ENCODE data around the gene HMG20B.
A peak's percentile ranks its signal among the peaks of the same experiment; 100 is the strongest.

HMG20B gene

DNA sequence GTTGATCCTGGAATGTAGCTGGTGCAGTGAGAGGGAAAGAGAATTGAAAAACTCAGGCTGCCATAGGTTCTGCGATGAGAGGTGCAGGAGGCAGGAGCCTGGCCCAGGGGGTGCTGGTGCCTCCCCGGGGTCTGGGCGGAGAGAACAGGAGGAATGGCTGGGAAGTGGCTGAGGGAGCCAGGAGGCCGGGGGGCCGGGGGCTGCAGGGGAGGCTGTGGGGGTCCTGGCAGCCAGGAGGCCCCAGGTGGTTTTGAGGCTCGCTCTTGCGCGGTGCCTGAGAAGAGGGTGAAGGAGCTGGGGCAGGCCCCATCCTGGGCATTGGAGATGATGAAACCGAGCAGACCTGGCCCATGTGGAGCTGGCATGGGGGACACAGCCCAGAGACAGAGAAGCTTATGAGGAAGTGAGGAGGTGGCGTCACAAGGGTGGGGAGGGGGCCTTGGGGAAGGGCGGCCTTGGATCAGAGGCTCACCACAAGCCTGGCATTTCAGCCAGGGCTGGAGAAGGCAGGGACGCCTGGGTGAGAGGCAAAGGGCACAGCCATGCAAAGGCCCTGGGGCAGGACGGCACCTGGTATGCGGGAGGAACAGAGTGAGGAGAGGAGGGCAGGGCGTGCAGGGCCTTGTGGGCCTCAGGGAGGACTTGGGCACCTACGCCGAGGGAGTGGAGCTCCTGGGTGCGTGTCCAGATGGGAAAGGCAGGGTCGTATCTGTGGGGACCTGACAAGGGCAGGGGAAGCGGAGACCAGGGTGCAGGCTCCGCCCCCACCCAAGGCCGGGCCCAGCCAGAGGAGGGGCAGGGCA lies 35.1 kb upstream of the HMG20B start:
- no peak for DNase-seq

DNA sequence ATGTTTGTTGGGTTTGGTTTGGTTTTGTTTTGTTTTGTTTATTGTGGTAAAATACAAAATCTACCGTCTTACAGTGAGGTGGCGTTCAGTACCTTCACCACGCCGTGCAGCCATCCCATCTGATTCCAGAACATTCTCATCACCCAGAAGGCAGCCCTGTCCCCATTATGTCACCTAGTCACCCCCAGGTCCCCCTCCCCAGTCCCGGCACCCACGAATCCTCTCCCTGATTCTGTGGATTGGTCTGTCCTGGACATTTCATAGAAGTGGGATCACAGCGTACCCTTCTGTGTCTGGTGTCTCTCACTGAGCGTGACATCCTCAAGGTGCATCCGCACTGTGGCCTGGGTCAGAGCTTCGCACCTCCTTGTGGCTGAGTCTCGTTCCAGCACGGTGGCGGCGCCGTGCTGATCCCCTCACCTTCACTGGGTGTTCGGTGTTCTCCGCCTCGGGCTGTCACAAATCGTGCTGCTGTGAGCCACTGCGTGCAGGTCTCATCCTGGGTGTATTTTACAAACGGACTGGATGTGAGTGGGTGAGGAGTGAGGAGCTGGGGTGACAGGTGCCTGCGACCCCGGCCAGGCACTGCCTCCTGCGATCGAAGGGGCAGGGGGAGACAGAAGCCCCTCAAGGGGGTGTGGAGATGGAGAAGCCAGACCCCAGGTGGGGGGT lies 34.4 kb upstream of the HMG20B start:
- DNase-seq, result no peak

DNA sequence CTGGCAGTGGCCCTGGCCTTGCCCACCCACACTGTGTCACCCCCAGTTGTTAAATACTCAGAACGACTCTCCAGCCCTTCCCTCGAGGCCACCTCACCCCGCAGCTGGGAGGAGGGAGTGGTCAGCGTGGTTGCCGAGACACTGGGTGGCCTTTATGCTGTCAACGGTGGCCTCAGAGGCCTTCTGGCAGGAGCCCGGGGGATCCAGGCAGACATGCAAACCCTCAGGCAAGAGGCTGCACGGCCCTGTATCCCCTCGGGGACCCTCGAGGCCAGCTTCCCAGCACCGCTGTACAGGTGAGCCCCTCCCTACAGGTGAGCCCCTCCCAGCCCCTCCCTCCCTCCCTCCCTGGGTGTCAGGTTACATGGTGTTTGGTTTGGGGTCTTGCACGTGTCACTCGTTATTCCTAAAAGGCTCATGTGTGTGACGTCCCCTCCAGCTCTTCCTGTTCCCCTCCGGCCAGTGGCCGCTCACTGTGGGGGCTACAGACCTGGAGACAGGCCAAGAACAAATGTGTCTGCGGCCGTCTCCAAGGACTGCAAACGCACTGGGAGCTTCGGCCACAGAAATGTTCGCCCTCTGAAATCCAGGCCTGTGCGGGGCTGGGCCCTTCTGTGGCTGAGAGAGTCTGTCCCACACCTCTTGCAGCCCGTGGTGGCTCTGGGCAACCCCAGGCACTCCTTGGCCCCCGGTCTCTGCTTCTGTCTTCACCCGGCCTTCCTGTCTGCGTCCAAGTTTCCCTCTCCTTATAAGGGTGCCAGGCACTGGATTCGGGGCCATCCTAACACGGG lies 33.6 kb upstream of the HMG20B start, which contains the start of gene TEKTIP1:
TEKTIP1 (plus strand) TSS at position 210 of the 791 bp plus-strand sequence; CDS start at position 214, 4 bp downstream.
- DNase-seq, result no peak

DNA sequence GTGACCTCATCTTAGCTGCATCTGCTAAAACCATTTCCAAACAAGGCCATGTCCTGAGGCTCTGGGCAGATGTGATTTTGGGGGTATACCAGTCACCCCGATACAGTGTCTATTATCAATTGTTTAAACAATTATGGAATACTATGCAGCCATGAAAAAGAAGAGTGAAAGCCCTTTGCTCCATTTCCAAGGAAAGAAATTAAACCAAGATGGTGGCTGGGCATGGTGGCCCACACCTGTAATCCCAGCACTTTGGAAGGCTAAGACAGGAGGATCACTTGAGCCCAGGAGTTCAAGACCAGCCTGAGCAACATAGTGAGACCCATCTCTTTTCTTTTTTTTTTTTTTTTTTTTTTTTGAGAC lies 33.0 kb upstream of the HMG20B start:
- no peak for DNase-seq

DNA sequence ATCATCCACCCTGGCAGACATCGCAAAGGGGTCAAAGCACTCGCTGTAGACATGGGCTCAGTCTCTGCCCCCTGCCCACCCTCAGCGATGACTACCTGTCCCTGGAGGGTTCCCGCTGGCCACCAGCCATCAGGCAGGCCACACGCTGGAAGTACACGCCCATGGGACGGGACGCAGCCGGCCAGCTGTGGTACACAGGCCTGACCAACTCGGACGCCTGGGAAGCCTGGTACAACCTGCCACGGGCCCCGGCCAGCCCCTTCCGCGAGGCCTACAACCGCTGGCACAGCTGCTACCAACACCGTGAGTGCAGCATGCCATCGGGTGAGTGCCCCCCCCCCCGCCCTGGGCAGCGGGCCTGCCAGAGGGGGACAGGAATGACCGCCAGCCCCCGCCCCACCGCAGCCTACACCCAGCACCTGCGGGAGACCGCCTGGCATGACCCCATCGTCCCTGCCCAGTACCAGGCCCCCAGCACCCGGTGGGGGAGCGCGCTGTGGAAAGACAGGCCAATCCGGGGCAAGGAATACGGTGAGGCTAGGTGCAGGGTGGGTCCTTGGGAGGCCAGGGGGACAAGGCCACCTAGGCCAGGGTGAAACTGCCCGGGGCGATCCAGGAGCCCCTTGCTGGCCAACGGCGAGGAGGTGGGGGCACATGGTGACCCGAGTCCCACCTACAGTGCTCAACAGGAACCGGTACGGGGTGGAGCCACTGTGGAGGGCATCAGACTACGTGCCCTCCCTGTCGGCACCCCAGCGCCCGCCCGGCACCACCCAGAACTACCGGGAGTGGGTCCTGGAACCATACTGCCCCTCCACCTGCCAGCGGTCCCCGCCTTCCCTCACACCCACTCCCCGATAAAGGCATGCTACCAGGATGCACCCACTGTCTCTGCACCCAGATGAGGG lies 29.3 kb upstream of the HMG20B start:
- DNase-seq, result no peak

DNA sequence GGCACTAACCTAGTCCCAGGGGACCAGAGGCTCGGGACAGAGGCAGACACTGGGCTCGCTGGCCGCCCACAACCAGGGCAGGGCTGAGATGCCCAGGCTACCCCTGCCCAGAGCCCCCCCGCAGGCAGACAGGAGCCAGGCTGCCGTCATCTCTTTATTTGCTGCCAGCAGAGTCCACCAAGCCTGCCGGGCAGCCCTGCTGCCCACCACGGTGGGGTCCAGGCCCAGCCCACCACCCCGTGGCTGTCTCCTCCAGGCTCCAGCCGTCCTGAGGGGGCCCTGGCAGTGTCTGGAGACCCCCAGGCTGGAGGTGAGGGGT lies 28.7 kb upstream of the HMG20B start:
- DNase-seq, result no peak

DNA sequence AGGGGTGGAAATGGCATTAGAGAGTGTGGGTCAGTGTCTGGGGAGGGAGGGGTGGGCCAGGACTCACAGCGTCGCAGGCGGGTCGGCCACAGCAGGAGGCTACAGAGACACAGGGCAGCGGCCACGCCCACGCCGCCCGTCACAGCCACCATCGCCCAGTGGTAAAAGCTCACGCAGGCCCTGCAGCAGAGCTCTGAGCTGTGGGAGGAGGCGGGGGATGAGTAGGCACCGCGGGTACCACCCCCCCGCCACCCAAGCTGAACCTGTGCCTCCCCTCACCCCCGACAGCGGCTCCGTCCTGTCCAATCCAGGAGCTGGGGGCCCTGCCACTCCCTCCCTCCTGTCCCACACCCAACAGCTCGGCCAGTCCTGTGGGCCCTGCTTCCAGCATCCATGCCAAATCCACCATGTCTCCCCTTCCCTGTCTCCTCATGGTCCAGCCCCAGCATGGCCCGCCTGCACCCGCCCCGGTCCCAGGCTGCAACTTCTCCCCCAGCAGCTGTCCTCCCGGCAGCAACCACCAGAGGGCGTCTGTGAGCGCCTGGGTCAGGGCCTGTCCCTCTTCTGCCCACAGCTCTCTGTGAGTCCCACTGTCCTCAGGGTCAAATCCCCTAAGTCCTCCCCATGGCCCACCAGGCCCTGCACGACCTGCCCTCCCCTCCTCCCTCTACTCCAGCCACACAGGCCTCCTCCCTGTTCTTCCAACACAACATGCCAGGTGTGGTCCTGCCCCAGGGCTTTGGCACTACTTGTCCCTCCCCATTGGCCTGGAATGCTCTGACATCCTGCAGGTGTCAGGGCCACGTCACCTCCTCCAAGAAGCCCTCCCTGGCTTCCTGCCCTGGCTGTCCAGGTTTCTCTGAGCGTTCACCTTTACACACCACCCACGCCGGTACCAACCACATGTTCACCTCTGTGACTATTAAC lies 27.7 kb upstream of the HMG20B start:
- DNase-seq, result peak; percentile 49

DNA sequence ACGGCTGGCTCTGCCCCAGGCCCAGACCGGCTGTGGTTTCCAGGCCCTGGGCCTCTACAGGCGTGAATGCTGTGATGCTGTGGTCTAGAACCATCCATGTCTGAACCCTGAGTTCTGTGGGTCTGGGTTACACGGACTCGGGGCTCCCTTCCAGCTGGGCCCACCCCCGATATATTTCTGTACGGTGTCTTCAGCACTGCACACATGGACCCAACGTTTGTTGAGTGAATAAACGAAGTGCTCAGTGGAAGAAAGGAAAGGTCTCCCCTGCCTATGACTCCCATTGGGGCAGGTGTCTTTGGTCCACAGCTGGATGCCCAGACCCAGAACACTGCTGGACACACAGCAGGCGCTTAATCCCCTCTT lies 27.1 kb upstream of the HMG20B start:
- no peak for DNase-seq

DNA sequence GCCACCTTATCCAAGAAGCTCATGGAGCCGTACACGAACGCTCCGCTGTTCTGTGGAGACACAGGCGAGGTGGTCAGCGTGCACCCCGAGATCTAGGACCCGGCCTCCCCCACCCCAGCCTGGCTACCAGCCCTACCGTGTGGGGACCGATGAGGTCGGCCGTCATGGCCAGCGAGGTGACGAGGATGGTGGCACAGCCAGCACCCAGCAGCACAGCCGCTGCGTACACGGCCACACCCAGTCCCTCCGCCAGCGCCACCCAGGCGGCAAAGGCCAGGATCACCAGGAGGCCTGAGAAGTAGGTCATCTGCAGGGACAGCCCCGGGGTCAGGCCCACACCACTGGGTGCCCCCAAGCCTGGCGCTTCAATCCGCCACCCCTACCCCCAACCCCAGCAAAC lies 26.6 kb upstream of the HMG20B start:
- no peak for DNase-seq

DNA sequence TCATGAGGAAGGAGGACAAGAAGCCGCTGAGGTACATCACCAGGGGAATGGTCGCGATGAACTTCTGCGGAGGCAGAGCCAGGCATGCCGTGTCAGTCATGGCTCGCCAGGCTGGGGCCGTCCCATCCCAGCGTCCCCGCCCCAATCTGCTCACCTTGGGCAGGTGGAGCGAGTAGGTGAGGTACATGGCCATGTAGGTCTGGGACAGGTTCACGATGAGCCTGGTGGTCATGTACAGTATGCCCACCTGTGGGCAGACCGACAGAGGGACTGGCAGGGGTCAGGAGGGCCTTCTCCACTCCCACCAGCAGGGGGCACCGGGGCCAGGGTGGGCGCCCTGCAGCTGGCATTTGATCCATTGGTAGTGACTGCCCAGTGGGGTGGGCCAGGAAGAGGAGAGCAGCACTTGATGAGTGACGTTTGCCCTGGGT lies 25.4 kb upstream of the HMG20B start:
- no peak for DNase-seq

DNA sequence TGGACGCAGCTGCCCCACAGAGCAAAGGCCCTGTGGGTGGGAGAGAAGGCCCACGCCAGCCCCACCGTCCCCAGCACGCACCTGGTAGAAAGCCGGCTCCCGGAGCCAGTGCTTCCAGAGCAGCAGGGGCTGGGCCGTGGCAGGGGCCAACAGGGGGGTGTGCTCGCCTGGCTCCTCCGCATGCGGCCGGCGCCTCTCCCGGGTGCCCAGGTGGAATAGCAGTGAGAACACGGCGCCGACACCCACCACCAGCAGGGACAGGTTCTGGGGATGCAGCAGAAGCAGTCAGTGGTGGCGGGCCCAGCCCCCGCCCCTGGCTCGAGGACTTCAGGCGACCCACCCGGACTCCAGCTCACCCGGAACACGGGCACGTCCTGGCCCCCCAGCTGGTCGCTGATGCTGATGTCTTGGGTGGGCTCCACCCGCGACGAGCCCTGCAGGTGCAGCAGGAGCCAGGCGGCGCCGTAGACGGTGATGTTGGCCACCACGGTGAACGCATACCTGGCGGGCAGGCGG lies 24.9 kb upstream of the HMG20B start:
- no peak for DNase-seq

DNA sequence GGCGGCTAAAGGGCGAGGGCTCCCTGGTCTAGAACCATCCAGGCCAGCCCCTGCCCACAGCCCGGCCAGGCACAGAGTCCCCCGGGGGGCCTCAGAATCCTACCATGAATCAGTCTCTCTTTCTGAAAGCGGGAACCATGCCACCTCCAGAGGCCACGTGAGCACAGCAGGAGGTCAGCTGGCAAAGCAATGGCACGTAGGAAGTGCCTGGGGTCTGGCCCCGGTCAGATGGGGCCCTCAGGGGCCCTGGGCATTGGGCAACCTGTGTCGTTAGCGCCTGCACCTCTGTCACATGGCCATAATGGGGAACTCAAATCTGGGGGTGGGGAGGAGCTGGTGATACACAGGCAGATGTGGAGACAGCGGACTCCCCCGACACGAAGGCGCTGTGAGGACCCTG lies 24.1 kb upstream of the HMG20B start:
- DNase-seq, result no peak

DNA sequence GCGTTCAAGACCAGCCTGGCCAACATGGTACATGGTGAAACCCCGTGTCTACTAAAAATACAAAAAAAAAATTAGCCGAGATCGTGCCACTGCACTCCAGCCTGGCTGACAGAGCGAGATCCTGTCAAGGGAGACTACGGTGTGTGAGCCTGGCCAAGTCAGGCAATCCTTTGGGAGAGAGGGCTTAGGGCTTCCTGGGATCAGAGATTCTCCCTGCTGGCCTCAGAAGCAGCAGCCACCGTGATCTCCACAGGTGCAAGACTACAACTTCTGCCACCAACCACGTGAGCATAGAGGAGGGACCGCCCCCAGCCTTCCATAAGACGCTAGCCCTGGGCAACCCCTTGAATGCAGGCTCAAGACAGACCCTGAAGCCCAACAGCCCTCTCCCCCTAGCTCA lies 22.9 kb upstream of the HMG20B start:
- no peak for DNase-seq

DNA sequence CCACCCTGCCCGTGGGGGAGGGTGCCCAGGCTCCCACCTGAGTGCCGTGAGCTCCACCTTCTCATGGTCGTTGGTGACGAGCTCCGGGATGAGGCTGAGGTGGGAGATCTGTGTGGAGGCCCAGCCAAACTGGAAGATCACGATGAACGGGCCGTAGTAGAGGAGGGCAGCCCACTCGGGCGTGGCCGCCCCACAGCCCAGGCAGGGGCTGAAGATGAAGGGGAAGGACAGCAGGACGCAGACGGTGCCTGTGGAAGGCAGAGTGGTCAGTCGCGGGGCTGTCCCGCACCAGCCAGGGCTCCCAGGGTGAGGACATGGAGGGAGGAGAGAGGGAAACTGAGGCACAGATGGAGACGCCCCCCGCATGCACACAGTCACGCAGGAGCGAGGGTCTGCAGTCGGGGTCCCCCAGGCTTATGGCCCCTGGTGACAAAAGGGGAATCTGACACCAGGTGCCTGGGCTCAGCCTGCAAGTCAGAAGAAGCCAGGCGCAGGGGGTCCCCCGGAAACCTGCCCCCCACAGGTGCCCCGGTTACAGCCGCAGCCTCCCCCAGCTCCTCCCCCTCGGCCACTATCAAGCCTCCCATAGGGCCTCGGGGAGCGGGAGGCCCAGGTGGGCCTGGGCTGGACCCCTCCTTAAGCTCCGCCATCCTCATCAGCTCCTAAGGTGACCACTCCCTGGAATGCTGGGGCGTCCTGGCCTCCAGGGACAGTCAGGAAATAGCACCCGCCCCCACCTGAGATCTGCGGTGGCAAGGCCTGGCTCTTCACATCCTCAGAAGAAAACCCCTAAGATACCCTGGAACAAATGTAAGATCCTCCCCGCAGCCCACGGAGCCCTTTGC lies 21.6 kb upstream of the HMG20B start:
- DNase-seq, result no peak

DNA sequence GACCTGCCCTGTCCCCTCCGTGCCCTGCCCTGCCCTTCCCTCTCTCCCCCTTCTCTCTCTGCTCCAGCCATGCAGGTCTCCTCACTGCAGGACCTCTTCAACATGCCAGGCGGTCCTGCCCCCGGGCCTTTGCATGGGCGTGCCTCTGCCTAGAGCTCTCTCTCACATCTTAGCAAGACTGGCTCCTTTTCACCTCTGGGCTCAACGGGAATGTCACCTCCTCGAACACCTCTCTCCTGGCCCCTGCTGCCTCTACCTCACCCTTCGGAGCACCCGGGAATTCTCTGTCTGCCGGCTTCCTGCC lies 21.0 kb upstream of the HMG20B start:
- DNase-seq, result no peak

DNA sequence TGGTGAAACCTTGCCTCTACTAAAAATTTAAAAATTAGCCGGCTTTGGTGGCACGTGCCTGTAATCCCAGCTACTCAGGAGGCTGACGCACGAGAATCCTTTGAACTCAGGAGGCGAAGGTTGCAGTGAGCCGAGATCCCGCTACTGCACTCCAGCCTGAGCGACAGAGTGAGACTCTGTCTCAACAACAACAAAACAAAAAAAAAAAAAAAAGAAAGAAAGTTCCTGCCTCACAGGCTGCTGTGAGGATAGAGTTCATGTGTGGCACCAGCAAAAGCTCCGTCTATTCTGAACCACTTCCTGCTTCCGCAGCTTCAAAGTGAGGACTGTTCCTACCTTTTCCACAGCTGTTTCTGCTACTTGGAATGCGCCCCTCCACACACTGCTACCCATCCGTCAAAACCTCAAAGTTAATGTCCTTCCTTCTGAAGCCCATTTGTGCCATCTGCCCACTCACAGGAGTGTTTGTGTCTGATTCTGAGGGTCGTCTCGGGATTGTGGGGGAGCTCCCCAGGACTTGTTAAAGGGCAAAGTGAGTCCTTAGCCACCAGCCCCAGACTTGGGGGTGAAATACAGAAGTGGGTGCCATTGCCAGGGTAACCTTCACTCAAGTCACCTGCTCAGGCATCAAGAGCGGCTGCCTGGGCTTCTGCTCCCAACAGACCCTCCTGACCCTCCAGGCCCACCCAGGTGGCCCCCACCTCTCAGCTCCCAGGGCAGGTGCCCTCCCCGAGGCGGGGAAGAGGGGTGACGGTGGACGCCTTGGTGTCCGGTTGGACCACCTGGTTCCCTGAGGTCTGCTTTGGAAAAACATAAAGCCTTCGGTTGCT lies 18.3 kb upstream of the HMG20B start:
- DNase-seq, result no peak

DNA sequence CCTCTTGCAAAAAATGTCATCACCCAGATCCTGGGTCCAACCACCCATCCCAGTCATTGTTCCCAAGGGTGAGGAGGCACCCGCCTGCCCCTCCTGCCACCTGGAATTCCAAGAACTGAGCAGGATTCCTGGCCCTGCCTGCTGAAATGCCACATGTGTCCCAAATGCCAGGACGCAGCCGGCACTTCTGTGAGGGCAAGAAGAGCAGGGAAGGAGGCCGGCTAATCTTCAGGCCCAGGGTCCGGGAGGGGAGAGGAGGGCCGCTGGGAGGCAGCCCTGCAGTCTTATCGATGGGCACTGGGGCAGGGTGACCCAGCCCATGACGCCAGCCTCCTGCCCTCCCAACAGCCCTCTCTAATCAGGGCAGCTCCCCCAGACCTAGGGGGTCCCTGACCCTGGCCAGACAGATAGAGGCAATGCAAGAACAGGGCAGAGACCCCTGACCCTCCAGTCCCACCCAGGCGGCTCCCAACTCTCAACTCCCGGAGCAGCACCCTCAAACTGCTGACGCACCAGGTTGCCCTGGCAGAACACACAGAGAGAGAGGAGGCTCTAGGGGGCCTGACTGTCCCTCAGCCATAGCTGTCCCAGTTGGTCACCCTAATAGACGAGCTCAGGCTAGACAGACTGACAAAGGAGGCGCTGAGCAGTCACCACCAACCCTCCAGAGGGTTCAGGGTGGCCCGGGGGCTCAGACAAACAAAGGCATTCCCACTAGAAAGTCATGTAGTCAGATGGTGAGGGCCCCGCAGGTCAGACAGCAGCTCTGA lies 16.9 kb upstream of the HMG20B start:
- no peak for DNase-seq

DNA sequence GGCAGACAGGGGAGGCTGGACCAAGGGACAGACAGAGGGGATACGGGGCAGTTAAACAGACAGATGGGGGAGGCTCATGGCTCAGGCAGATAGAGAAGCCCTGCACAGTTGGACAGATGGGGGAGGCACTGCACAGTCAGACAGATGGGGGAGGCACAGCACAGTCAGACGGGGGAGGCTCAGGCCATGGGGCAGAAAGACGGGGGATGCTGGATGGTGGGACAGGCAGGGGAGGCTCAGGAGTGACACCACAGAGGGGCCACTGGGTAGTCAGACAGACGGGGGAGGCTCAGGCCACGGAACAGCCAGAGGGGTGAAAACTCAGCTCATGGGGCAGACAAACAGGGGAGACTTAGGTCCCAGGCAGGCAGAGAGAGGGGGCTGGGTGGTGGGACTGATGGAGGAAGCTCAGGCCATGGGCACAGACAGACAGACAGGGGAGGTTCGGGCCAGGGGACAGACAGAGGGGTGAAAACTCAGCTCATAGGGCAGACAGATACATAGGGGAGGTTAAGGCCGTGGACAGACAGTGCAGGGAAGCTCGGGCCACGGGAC lies 16.2 kb upstream of the HMG20B start:
- DNase-seq, result no peak
